ENCODE results near the gene MUC2.

MUC2 gene

GRCh38 chr11:1073851-1074243, 827 bp upstream of the MUC2 start:
- no peak for DNase-seq

GRCh38 chr11:1075341-1075911, 752 bp downstream of the MUC2 start:
- DNase-seq = no peak

- no peak for DNase-seq
Observed at GRCh38 chr11:1076061-1076665, 1.5 kb downstream of the MUC2 start.

GRCh38 chr11:1077033-1077416, 2.4 kb downstream of the MUC2 start:
- DNase-seq = no peak

- no peak for DNase-seq
Observed at GRCh38 chr11:1077417-1078119, 2.9 kb downstream of the MUC2 start.

- no peak for DNase-seq
Observed at GRCh38 chr11:1078191-1078601, 3.5 kb downstream of the MUC2 start.

- no peak for DNase-seq
Observed at GRCh38 chr11:1081601-1082311, 7.1 kb downstream of the MUC2 start.

- DNase-seq = no peak
Observed at GRCh38 chr11:1082346-1082727, 7.7 kb downstream of the MUC2 start.

GRCh38 chr11:1082728-1083620, 8.3 kb downstream of the MUC2 start:
- no peak for DNase-seq

DNA sequence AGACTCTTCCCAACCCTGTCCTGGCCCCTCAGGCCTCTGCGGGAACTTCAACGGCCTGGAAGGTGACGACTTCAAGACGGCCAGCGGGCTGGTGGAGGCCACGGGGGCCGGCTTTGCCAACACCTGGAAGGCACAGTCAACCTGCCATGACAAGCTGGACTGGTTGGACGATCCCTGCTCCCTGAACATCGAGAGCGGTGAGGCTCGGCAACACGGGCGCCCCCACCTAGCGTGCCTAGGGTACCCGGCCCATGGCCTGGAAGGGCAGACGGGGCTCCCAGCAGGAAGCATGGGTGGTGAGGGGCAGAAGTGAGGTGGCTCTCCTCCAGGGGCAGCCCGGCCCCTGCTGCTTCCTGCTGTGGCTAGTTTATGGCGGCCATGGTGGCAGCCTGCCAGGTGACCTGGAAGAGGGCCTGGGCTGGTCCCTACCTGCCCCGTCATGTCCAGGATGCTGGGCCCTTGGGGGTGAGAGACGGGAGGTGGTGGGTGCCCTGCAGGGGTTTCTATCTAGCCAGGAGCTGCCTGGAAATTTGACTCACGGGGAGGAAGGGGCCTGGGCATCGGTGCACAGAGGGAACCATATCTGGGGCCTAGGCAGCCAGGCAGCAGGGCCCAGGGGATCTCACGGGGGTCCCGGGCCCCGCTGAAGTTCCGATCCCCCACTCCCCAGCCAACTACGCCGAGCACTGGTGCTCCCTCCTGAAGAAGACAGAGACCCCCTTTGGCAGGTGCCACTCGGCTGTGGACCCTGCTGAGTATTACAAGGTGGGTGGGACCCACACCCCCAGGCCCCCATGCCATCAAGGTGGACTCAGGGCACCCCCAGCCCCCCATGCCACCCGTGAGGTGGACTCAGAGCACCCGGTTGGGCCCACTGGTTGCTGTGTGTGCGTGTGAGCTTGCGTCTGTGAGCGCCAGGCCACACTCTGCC, 9.2 kb downstream of the MUC2 start:
- DNase-seq = no peak

DNA sequence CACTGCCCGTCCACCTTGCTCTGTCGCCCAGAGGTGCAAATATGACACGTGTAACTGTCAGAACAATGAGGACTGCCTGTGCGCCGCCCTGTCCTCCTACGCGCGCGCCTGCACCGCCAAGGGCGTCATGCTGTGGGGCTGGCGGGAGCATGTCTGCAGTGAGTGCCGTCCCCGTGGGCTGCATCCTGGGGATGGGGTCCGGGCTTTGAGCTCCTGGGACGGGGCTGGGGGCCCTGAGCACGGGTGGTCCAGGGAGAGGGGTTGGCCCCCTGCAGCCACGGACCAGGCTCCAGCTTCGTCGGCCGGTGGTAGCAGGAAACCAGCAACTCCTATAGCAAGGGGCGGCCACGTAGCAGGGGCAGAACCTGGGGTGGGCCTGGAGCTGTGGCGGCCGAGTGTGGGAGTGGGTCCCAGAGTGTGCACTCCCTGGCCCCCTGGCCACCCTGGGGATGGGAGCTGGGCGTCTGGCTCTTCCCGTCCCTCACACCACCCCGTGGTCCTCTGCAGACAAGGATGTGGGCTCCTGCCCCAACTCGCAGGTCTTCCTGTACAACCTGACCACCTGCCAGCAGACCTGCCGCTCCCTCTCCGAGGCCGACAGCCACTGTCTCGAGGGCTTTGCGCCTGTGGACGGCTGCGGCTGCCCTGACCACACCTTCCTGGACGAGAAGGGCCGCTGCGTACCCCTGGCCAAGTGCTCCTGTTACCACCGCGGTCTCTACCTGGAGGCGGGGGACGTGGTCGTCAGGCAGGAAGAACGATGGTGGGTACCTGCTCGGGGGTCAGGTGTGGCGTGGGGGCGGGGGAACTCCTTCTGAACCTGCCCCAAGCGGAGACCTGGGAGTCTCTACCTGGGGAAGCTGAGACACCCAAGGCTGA, 10.1 kb downstream of the MUC2 start:
- no peak for DNase-seq

GRCh38 chr11:1085440-1086170, 10.9 kb downstream of the MUC2 start:
- DNase-seq = no peak

DNA sequence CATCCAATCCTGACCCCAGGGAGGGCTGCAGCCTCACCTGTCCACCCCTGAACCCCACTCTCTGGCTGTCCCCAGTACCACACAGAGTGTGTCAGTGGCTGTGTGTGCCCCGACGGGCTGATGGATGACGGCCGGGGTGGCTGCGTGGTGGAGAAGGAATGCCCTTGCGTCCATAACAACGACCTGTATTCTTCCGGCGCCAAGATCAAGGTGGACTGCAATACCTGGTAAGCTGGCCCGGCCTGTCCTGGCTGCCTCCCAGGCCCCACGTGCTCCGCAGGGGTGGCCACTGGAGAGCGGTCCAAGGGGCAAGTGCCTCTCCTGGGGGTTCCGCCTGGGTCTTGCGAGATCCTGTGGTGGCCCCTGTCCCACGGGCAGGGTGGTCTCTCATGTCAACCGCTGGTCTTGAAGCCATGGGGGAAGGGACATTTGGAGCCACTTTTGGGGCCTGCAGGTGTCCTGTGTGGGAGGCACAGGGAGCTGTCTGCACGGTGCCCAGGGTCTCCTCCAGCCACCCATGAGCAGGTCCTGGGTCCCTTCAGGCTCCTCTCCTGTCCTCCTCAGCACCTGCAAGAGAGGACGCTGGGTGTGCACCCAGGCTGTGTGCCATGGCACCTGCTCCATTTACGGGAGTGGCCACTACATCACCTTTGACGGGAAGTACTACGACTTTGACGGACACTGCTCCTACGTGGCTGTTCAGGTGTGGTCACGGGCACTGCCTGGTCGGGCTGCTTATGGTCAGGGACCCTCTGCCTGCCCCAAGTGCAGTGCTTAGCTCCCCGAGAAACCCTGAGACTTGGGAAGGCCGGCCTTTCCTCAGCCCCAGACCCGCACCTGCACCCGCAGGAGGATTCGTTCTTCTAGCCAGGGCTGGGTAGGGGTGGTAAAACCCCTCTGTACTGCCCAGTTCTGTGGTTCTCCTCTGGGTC, 11.8 kb downstream of the MUC2 start:
- no peak for DNase-seq

DNA sequence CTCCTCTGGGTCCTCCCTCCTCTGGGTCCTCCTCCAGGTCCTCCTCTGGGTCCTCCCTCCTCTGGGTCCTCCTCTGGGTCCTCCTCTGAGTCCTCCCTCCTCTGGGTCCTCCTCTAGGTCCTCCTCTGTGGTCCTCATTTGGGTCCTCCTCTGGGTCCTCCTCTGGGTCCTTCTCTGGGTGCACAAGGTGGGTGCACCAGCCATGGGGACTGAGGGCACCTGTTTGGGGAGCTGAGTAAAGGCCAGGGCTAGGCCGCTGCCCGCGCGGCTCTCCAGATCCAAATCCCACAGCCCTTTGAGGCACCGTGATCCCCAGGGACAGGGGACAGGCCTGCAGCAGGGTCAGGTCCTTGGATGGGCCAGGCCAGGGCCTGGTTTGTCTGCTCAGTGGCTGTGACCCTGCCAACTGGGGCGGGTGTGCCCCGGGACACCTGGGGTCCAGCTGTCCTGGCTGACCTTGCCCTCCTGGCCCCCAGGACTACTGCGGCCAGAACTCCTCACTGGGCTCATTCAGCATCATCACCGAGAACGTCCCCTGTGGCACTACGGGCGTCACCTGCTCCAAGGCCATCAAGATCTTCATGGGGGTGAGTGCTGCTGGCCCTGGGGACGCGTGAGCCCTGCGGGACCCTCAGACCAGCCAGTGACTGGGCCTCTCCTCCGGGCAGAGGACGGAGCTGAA, 12.7 kb downstream of the MUC2 start:
- no peak for DNase-seq

DNA sequence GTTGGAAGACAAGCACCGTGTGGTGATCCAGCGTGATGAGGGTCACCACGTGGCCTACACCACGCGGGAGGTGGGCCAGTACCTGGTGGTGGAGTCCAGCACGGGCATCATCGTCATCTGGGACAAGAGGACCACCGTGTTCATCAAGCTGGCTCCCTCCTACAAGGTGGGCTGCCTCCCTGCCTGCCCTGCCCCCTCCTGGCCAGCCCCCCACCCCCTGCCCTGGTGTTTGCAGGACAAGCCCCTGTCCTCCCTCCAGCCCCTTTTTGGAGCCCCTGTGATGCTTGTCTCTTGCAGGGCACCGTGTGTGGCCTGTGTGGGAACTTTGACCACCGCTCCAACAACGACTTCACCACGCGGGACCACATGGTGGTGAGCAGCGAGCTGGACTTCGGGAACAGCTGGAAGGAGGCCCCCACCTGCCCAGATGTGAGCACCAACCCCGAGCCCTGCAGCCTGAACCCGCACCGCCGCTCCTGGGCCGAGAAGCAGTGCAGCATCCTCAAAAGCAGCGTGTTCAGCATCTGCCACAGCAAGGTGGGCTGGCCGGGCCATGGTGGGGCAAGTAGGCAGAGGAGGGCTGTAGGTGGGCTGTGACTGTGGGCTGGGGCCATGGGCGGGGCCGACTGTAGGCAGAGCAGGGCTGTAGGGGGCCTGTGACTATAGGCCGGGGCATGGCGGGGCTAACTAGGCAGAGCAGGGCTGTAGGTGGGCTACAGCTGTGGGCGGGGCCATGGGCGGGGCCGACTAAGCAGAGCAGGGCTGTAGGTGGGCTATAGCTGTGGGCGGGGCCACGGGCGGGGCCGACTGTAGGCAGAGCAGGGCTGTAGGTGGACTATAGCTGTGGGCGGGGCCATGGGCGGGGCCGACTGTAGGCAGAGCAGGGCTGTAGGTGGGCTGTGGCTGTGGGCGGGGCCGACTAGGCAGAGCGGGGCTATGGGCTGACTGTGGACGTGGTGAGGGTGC, 13.6 kb downstream of the MUC2 start:
- DNase-seq = no peak

DNA sequence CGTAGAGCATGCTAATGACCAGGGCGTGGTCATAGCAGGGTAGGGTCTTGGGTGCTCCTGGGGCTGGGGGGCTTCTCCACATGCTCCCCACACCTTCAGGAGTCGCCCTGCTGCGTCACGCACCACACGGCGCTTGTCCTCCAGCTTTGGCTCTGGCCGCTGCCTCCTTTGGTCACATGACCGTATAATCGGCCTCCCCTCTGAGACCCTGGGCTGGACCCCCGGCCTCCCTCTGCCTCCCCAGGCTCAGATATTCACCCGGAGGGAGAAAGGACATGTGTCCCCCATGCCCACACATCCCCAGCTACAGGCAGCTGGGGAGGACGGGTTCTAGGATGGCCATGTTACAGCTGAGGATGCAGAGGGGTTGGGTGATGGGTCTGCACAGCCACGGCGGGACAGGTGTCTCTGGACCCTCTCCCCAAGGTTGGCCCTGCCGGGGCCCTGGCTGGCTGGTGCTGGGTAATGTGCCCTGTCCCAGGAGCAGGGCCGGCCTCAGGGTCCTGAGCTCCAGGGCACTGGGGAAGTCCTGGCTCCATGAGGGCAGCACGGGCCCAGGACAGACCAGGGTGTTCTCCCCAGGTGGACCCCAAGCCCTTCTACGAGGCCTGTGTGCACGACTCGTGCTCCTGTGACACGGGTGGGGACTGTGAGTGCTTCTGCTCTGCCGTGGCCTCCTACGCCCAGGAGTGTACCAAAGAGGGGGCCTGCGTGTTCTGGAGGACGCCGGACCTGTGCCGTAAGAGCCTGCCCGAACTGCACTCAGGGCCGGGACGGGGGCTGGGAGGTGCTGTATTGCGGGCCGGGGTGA, 14.5 kb downstream of the MUC2 start:
- DNase-seq = no peak
